ENCODE results near the gene TMEFF2. TPM values are rescaled to one million over a fixed set of nuclear protein-coding genes. Genes with fewer than 3 reads are reported as not detected.

The TMEFF2 gene
- total RNA-seq, 2 donors from 2014 or later: 0.24 to 0.37 TPM

- no peak overlapping the region for H3K27ac ChIP-seq
- no peaks in the 10 kb centered on the region for H3K36me3 ChIP-seq
- H3K9ac ChIP-seq (ENCODE audit: low read depth in 2 of 2, low read length in 2 of 2): no peak overlapping the region
- no peaks in the 10 kb centered on the region for H3K9me3 ChIP-seq
- H3K4me1 ChIP-seq: no peaks in the 10 kb centered on the region
- no peak for TF ChIP-seq CTCF (IDR thresholded peaks at IDR 0.05)
- intact Hi-C loops (cut with DNase I): no loop called here
- no peak for DNase-seq
- no peak overlapping the region for H3K4me3 ChIP-seq
- H3K27me3 ChIP-seq: no peaks in the 10 kb centered on the region
Measured at GRCh38 chr2:191957996-191958860, 236.5 kb downstream of the TMEFF2 start.

GRCh38 chr2:191954451-191954850 lies 240.3 kb downstream of the TMEFF2 start:
- Histone ChIP-seq H3K36me3 (no peaks in the 10 kb centered on the region), H3K4me1 (no peaks in the 10 kb centered on the region), H3K27ac (no peak overlapping the region), H3K4me3 (no peak overlapping the region), H3K27me3 (no peaks in the 10 kb centered on the region), H3K9me3 (no peaks in the 10 kb centered on the region), H3K9ac (ENCODE audit: low read depth in 2 of 2, low read length in 2 of 2) (no peak overlapping the region)
- intact Hi-C loops (cut with DNase I): no loop called here
- DNase-seq: no peak
- no peak for TF ChIP-seq CTCF (IDR thresholded peaks at IDR 0.05)

- H3K9me3 ChIP-seq: no peaks in the 10 kb centered on the region
- no peak for DNase-seq
- no peaks in the 10 kb centered on the region for H3K4me1 ChIP-seq
- intact Hi-C loops (cut with DNase I): no loop called here
- H3K27me3 ChIP-seq: no peaks in the 10 kb centered on the region
- no peak for TF ChIP-seq CTCF (IDR thresholded peaks at IDR 0.05)
- no peak overlapping the region for H3K9ac ChIP-seq (ENCODE audit: low read depth in 2 of 2, low read length in 2 of 2)
- H3K27ac ChIP-seq: no peak overlapping the region
- H3K4me3 ChIP-seq: no peak overlapping the region
- no peaks in the 10 kb centered on the region for H3K36me3 ChIP-seq
Measured at GRCh38 chr2:191952515-191953270, 242.0 kb downstream of the TMEFF2 start.

GRCh38 chr2:191951832-191952231 lies 242.9 kb downstream of the TMEFF2 start:
- Histone ChIP-seq H3K4me1 (no peaks in the 10 kb centered on the region), H3K27ac (no peak overlapping the region), H3K36me3 (no peaks in the 10 kb centered on the region), H3K27me3 (no peaks in the 10 kb centered on the region), H3K9me3 (no peaks in the 10 kb centered on the region), H3K9ac (ENCODE audit: low read depth in 2 of 2, low read length in 2 of 2) (no peak overlapping the region), H3K4me3 (no peak overlapping the region)
- intact Hi-C loops (cut with DNase I): no loop called here
- no peak for DNase-seq
- TF ChIP-seq CTCF (IDR thresholded peaks at IDR 0.05): no peak

- no peak for TF ChIP-seq CTCF (IDR thresholded peaks at IDR 0.05)
- Histone ChIP-seq H3K9ac (ENCODE audit: low read depth in 2 of 2, low read length in 2 of 2) (no peak overlapping the region), H3K36me3 (no peaks in the 10 kb centered on the region), H3K9me3 (no peaks in the 10 kb centered on the region), H3K4me3 (no peak overlapping the region), H3K27ac (no peak overlapping the region), H3K27me3 (no peaks in the 10 kb centered on the region), H3K4me1 (no peaks in the 10 kb centered on the region)
- DNase-seq: no peak
- intact Hi-C loops (cut with DNase I): no loop called here
Measured at GRCh38 chr2:191951376-191951775, 243.4 kb downstream of the TMEFF2 start.

Measured in colonic mucosa (tissue), 4 donors.